ENCODE data around the gene SOX6.

SOX6 gene

GRCh38 chr11:16313846-16314245 lies 42.5 kb downstream of the SOX6 start:
- H3K36me3 ChIP-seq (ENCODE audit: insufficient read depth, low read length) = no peaks in the 10 kb centered on the region
- no peaks in the 10 kb centered on the region for H3K4me1 ChIP-seq (ENCODE audit: insufficient read depth, low read length, poor library complexity, severe bottlenecking)
- H3K27me3 ChIP-seq (ENCODE audit: insufficient read depth, low read length, poor library complexity, severe bottlenecking) = no peaks in the 10 kb centered on the region
- H3K4me3 ChIP-seq (ENCODE audit: low read length, poor library complexity, severe bottlenecking) = no peak overlapping the region
- no peak for TF ChIP-seq CTCF (conservative IDR thresholded peaks at IDR 0.05; ENCODE audit: low read length)
- no peak for TF ChIP-seq EZH2phosphoT487 (IDR thresholded peaks at IDR 0.05; ENCODE audit: borderline replicate concordance)
- no peaks in the 10 kb centered on the region for H3F3A ChIP-seq (ENCODE audit: low read depth)
- H3K9ac ChIP-seq (ENCODE audit: low read depth, low read length, poor library complexity, severe bottlenecking) = no peak overlapping the region
- H4K20me1 ChIP-seq (ENCODE audit: insufficient read depth, low read length, poor library complexity, severe bottlenecking) = no peaks in the 10 kb centered on the region
- no peaks in the 10 kb centered on the region for H3K9me2 ChIP-seq (replicated peaks; ENCODE audit: low read depth, low read length)
- no peaks in the 10 kb centered on the region for H3K79me2 ChIP-seq (ENCODE audit: insufficient read depth, low read length)
- no peaks in the 10 kb centered on the region for H3K9me3 ChIP-seq (ENCODE audit: insufficient read depth, low read depth, low read length)
- no peak overlapping the region for H2AFZ ChIP-seq (ENCODE audit: low read length)
- H3K4me2 ChIP-seq (ENCODE audit: low read depth, low read length, poor library complexity, severe bottlenecking) = no peak overlapping the region

- no peaks in the 10 kb centered on the region for H3K36me3 ChIP-seq (ENCODE audit: insufficient read depth, low read length)
- no peaks in the 10 kb centered on the region for H3K27me3 ChIP-seq (ENCODE audit: insufficient read depth, low read length, poor library complexity, severe bottlenecking)
- H3F3A ChIP-seq (ENCODE audit: low read depth) = no peaks in the 10 kb centered on the region
- H3K79me2 ChIP-seq (ENCODE audit: insufficient read depth, low read length) = no peaks in the 10 kb centered on the region
- no peaks in the 10 kb centered on the region for H3K4me1 ChIP-seq (ENCODE audit: insufficient read depth, low read length, poor library complexity, severe bottlenecking)
- H3K9me2 ChIP-seq (replicated peaks; ENCODE audit: low read depth, low read length) = no peaks in the 10 kb centered on the region
- no peak overlapping the region for H2AFZ ChIP-seq (ENCODE audit: low read length)
- H4K20me1 ChIP-seq (ENCODE audit: insufficient read depth, low read length, poor library complexity, severe bottlenecking) = no peaks in the 10 kb centered on the region
- no peak overlapping the region for H3K9ac ChIP-seq (ENCODE audit: low read depth, low read length, poor library complexity, severe bottlenecking)
- H3K4me2 ChIP-seq (ENCODE audit: low read depth, low read length, poor library complexity, severe bottlenecking) = no peak overlapping the region
- TF ChIP-seq EZH2phosphoT487 (IDR thresholded peaks at IDR 0.05; ENCODE audit: borderline replicate concordance) (no peak), CTCF (conservative IDR thresholded peaks at IDR 0.05; ENCODE audit: low read length) (no peak)
- H3K9me3 ChIP-seq (ENCODE audit: insufficient read depth, low read depth, low read length) = no peaks in the 10 kb centered on the region
- H3K4me3 ChIP-seq (ENCODE audit: low read length, poor library complexity, severe bottlenecking) = no peak overlapping the region
Observed at GRCh38 chr11:16312233-16312765, 44.0 kb downstream of the SOX6 start.

- H2AFZ ChIP-seq (ENCODE audit: low read length) = no peak overlapping the region
- no peaks in the 10 kb centered on the region for H3K4me1 ChIP-seq (ENCODE audit: insufficient read depth, low read length, poor library complexity, severe bottlenecking)
- H3K27me3 ChIP-seq (ENCODE audit: insufficient read depth, low read length, poor library complexity, severe bottlenecking) = no peaks in the 10 kb centered on the region
- no peaks in the 10 kb centered on the region for H3K36me3 ChIP-seq (ENCODE audit: insufficient read depth, low read length)
- TF ChIP-seq EZH2phosphoT487 (IDR thresholded peaks at IDR 0.05; ENCODE audit: borderline replicate concordance) = no peak
- TF ChIP-seq CTCF (conservative IDR thresholded peaks at IDR 0.05; ENCODE audit: low read length) = no peak
- no peaks in the 10 kb centered on the region for H3K9me3 ChIP-seq (ENCODE audit: insufficient read depth, low read depth, low read length)
- no peak overlapping the region for H3K4me2 ChIP-seq (ENCODE audit: low read depth, low read length, poor library complexity, severe bottlenecking)
- no peaks in the 10 kb centered on the region for H3F3A ChIP-seq (ENCODE audit: low read depth)
- H3K79me2 ChIP-seq (ENCODE audit: insufficient read depth, low read length) = no peaks in the 10 kb centered on the region
- H4K20me1 ChIP-seq (ENCODE audit: insufficient read depth, low read length, poor library complexity, severe bottlenecking) = no peaks in the 10 kb centered on the region
- H3K9ac ChIP-seq (ENCODE audit: low read depth, low read length, poor library complexity, severe bottlenecking) = no peak overlapping the region
- no peaks in the 10 kb centered on the region for H3K9me2 ChIP-seq (replicated peaks; ENCODE audit: low read depth, low read length)
- H3K4me3 ChIP-seq (ENCODE audit: low read length, poor library complexity, severe bottlenecking) = no peak overlapping the region
Observed at GRCh38 chr11:16311831-16312230, 44.5 kb downstream of the SOX6 start.

Measured in Loucy (cell line).